ENCODE results near the gene SOD1. TPM values are rescaled to one million over a fixed set of nuclear protein-coding genes. Genes with fewer than 3 reads are reported as not detected.
A peak's percentile ranks its signal among the peaks of the same experiment; 100 is the strongest.

Gene SOD1
- total RNA-seq, 3 donors from 2014 or later (not counting 1 experiment from before 2014, with no cell fraction given): 57.9 to 75.7 (median 64.8) TPM

GRCh38 chr21:31667639-31668038, 8.1 kb downstream of the SOD1 start:
- Mint-ChIP-seq H3K9me3 (no peaks in the 10 kb centered on the region), H3K27ac (peak overlapping the region in 1 of 2 donors; percentile 62), H3K4me1 (peaks cover 21 to 26% of the 10 kb centered on the region in 2 donors), H3K4me3 (no peak overlapping the region), H3K27me3 (ENCODE audit: low read depth in 2 of 2) (no peaks in the 10 kb centered on the region), H3K36me3 (peaks cover 12% of the 10 kb centered on the region)
- Histone ChIP-seq H3K9me3 (ENCODE audit: control insufficient read depth, insufficient read depth, low read length) (no peaks in the 10 kb centered on the region), H3K27ac (ENCODE audit: low read length) (no peak overlapping the region), H3K4me3 (ENCODE audit: low read length) (no peak overlapping the region), H3K36me3 (ENCODE audit: control insufficient read depth, insufficient read depth, low read length) (peaks cover 49% of the 10 kb centered on the region), H3K4me1 (ENCODE audit: control insufficient read depth, insufficient read depth, low read length) (peaks cover 3% of the 10 kb centered on the region), H3K27me3 (ENCODE audit: control insufficient read depth, insufficient read depth, low read length) (no peaks in the 10 kb centered on the region)
- TF ChIP-seq CTCF (IDR thresholded peaks at IDR 0.05): no peak
- DNase-seq (no peak), ATAC-seq (no peak)
- intact Hi-C loops (cut with micrococcal nuclease): no loop called here

- ATAC-seq: no peak
Measured at GRCh38 chr21:31668651-31669491, 9.4 kb downstream of the SOD1 start.

GRCh38 chr21:31670070-31670469, 10.6 kb downstream of the SOD1 start:
- H3K4me3 ChIP-seq (ENCODE audit: low read length): no peak overlapping the region
- H3K4me1 Mint-ChIP-seq: peaks cover 17 to 20% of the 10 kb centered on the region in 2 donors
- H3K9me3 ChIP-seq (ENCODE audit: control insufficient read depth, insufficient read depth, low read length): no peaks in the 10 kb centered on the region
- H3K36me3 ChIP-seq (ENCODE audit: control insufficient read depth, insufficient read depth, low read length): peaks cover 44% of the 10 kb centered on the region
- H3K36me3 Mint-ChIP-seq: peaks cover 6% of the 10 kb centered on the region
- peaks cover 3% of the 10 kb centered on the region for H3K4me1 ChIP-seq (ENCODE audit: control insufficient read depth, insufficient read depth, low read length)
- no peak overlapping the region for H3K27ac Mint-ChIP-seq
- H3K4me3 Mint-ChIP-seq: no peak overlapping the region
- no peak for TF ChIP-seq CTCF (IDR thresholded peaks at IDR 0.05)
- intact Hi-C loops (cut with micrococcal nuclease): no loop called here
- WGBS (ENCODE audit: insufficient coverage): 100% methylated on average over 1 of the region's 6 CpGs
- H3K27me3 Mint-ChIP-seq (ENCODE audit: low read depth in 2 of 2): no peaks in the 10 kb centered on the region
- ATAC-seq (no peak), DNase-seq (no peak)
- no peaks in the 10 kb centered on the region for H3K9me3 Mint-ChIP-seq
- H3K27me3 ChIP-seq (ENCODE audit: control insufficient read depth, insufficient read depth, low read length): no peaks in the 10 kb centered on the region
- no peak overlapping the region for H3K27ac ChIP-seq (ENCODE audit: low read length)

More at GRCh38 chr21:31668651-31669491, 9.4 kb downstream of the SOD1 start:
- Mint-ChIP-seq H3K27me3 (ENCODE audit: low read depth in 2 of 2) (no peaks in the 10 kb centered on the region), H3K27ac (peak overlapping the region in 1 of 2 donors; percentile 62), H3K4me3 (no peak overlapping the region), H3K9me3 (no peaks in the 10 kb centered on the region), H3K36me3 (peaks cover 12% of the 10 kb centered on the region), H3K4me1 (peaks cover 23 to 26% of the 10 kb centered on the region in 2 donors)
- no peak for DNase-seq
- H3K4me1 ChIP-seq (ENCODE audit: control insufficient read depth, insufficient read depth, low read length): peaks cover 3% of the 10 kb centered on the region
- intact Hi-C loops (cut with micrococcal nuclease): no loop called here
- no CpG with 5 or more reads among the region's 2 CpGs for WGBS (ENCODE audit: insufficient coverage)
- no peak overlapping the region for H3K27ac ChIP-seq (ENCODE audit: low read length)
- no peaks in the 10 kb centered on the region for H3K27me3 ChIP-seq (ENCODE audit: control insufficient read depth, insufficient read depth, low read length)
- no peak for TF ChIP-seq CTCF (IDR thresholded peaks at IDR 0.05)
- no peaks in the 10 kb centered on the region for H3K9me3 ChIP-seq (ENCODE audit: control insufficient read depth, insufficient read depth, low read length)
- H3K4me3 ChIP-seq (ENCODE audit: low read length): no peak overlapping the region
- H3K36me3 ChIP-seq (ENCODE audit: control insufficient read depth, insufficient read depth, low read length): peaks cover 49% of the 10 kb centered on the region
